ENCODE measurements around the gene GLMN.

DNA sequence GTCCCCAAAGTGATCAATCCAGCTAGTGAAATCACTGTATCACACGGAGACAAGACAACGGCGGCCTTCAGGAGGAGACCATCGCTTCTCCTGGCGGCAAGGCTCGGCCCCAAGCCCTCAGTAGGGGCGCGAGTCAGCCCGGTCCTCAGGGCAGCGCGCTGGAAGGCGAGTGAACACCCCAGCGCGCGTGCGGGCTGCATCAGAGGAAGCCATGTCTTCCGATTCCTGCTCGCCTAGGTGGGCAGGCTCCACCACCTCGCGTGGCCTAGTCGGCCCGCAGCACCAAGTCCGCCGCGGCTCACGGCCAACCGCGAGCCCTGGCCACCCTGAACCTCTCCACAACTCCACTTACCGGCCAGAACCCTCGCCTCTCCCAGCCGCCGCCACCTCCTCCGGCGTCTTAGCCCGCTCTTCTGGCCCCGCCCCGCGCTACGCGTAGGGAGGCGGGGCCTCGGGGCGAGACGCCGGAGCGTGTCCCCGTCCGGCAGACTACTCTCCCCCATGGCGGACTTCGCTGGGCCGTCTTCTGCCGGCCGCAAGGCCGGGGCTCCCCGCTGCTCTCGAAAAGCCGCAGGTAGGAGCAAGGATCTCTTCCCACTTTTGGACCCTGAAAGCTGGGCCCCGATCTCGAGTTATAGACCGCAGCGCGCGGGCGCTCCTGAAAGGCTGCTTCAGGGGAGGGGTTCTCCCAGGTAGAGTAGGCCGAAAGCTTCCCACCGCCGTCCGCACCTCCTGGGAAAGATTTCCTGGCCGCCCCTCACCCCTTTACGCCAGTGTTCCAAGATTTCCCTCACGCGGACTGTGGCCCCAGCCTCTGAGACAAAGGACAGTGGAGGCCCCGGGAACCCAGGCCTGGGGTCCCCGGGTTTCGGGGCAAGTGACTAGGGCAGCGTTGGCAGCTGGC, at the start of gene GLMN, which contains the start of gene RPAP2:
- TF ChIP-seq POLR2A (IDR thresholded peaks at IDR 0.05; ENCODE audit: low read length) (peak; percentile 87), GATA1 (IDR thresholded peaks at IDR 0.05; ENCODE audit: low read depth, low read length) (no peak)

All from erythroblast (primary cell).